H1 (cell line): Measurements from ENCODE around the gene MYO9A. TPM values are rescaled to one million over a fixed set of nuclear protein-coding genes. Genes with fewer than 3 reads are reported as not detected.
"Not testable (repeated sequence)": the region's sequence is repeated elsewhere in the genome, so short reads cannot be mapped to it uniquely, and the experiment has no call there.

Source experiments
- CTCF ChIA-PET: fragments of 300-600 bp; sonication (Branson Sonifier 250); formaldehyde crosslinking; loops from one replicate; lab custom pipeline; 2021; ENCODE audit not compliant: partially characterized antibody; lab: Charles Lee
- POLR2A ChIA-PET: fragments of 300-600 bp; sonication (Branson Sonifier 250); formaldehyde crosslinking; loops from one replicate; lab custom pipeline; 2021; ENCODE audit warnings: inconsistent platforms; ENCODE audit not compliant: partially characterized antibody; lab: Charles Lee
- DNase-seq, 2 experiments: peaks; one replicate each; pipeline versions ENCODE4 v3.0.0 to v3.0.0-alpha.2; 2010 to 2022; ENCODE audit warnings: low spot score in 2 of 2, low read depth in 1 of 2, mixed read lengths in 1 of 2
- FAIRE-seq: peaks from 2 replicates; lab custom pipeline; 2011; peaks lifted over from hg19 to GRCh38; lab: Jason Lieb, UNC
- H2AFZ ChIP-seq: 2 replicates; pipeline ENCODE4 v1.8.1; 2012; ENCODE audit warnings: low read length, inconsistent platforms
- H2AK5ac ChIP-seq: 2 replicates; pipeline ENCODE4 v1.6.1; 2013; ENCODE audit warnings: low read depth, low read length
- H2BK120ac ChIP-seq: replicated peaks from 2 replicates; pipeline ENCODE3; 2013; ENCODE audit warnings: low read depth, low read length, inconsistent platforms
- H2BK12ac ChIP-seq: 2 replicates; pipeline ENCODE4 v1.6.1; 2013; ENCODE audit warnings: low read depth, low read length
- H2BK15ac ChIP-seq: 2 replicates; pipeline ENCODE4 v1.6.1; 2013; ENCODE audit warnings: low read length
- H2BK20ac ChIP-seq: 2 replicates; pipeline ENCODE4 v1.6.1; 2013; ENCODE audit warnings: low read length
- H2BK5ac ChIP-seq: 2 replicates; pipeline ENCODE4 v1.6.1; 2013; ENCODE audit warnings: low read depth, low read length
- H3K14ac ChIP-seq: 2 replicates; pipeline ENCODE4 v1.6.1; 2013; ENCODE audit warnings: inconsistent platforms; ENCODE audit not compliant: insufficient read length
- H3K18ac ChIP-seq: 2 replicates; pipeline ENCODE4 v1.6.1; 2013; ENCODE audit warnings: low read length; ENCODE audit errors: extremely low read depth
- H3K23ac ChIP-seq: 2 replicates; pipeline ENCODE4 v1.6.1; 2013; ENCODE audit warnings: inconsistent platforms; ENCODE audit not compliant: insufficient read length
- H3K23me2 ChIP-seq: 2 replicates; pipeline ENCODE4 v1.6.1; 2013; ENCODE audit warnings: low read depth, low read length
- H3K27ac ChIP-seq: 2 replicates; pipeline ENCODE4 v1.6.1; 2011; ENCODE audit warnings: low read depth, low read length, inconsistent platforms
- H3K27me3 ChIP-seq, 4 experiments: replicated peaks in 1 of 4; 1 replicate in 1 of 4; 2 replicates in 3 of 4; pipeline versions ENCODE4 v1.6.1 to v1.8.1; 2011 to 2013; ENCODE audit warnings: low read length in 3 of 4, mild to moderate bottlenecking in 3 of 4, inconsistent platforms in 2 of 4, mixed read lengths in 2 of 4, moderate library complexity in 1 of 4; ENCODE audit not compliant: control insufficient read depth in 3 of 4, insufficient read depth in 3 of 4; ENCODE audit errors: extremely low read depth in 1 of 4
- H3K36me3 ChIP-seq, 4 experiments: 2 replicates each; pipeline versions ENCODE4 v1.6.1 to v1.8.1; 2011 to 2013; ENCODE audit warnings: mild to moderate bottlenecking in 4 of 4, low read length in 3 of 4, moderate library complexity in 2 of 4, control low read depth in 1 of 4, inconsistent platforms in 1 of 4; ENCODE audit not compliant: insufficient read depth in 4 of 4, control insufficient read depth in 2 of 4
- H3K4ac ChIP-seq: replicated peaks from 2 replicates; pipeline ENCODE3; 2013; ENCODE audit warnings: low read length, low read depth, mixed read lengths, inconsistent platforms; ENCODE audit not compliant: insufficient read length
- H3K4me1 ChIP-seq, 4 experiments: replicated peaks in 1 of 4; 1 replicate in 1 of 4; 2 replicates in 3 of 4; pipeline versions ENCODE4 v1.6.1 to v1.8.1; 2011 to 2013; ENCODE audit warnings: low read length in 3 of 4, inconsistent platforms in 2 of 4, mixed read lengths in 1 of 4; ENCODE audit not compliant: insufficient read depth in 4 of 4, control insufficient read depth in 3 of 4
- H3K4me2 ChIP-seq, 2 experiments: 2 replicates each; pipeline versions ENCODE4 v1.6.1 to v1.8.1; 2011 to 2013; ENCODE audit warnings: low read depth in 2 of 2, low read length in 2 of 2, control low read depth in 1 of 2, inconsistent platforms in 1 of 2, mild to moderate bottlenecking in 1 of 2; ENCODE audit not compliant: insufficient read depth in 1 of 2
- H3K4me3 ChIP-seq, 4 experiments: fragments of 200-600, 300-600 bp in 1 of 4; sonication (generic), shearing (Covaris generic), sonication (Bioruptor Twin) in 1 of 4; 2 replicates each; pipeline versions ENCODE4 v1.5.1 to v1.8.1; 2011 to 2016; ENCODE audit warnings: low read length in 4 of 4, low read depth in 3 of 4, control low read depth in 2 of 4, inconsistent platforms in 2 of 4, mild to moderate bottlenecking in 2 of 4, mixed read lengths in 1 of 4, moderate library complexity in 1 of 4; ENCODE audit not compliant: insufficient read depth in 2 of 4; ENCODE audit errors: extremely low read depth in 1 of 4
- H3K56ac ChIP-seq: replicated peaks from 2 replicates; pipeline ENCODE3; 2013; ENCODE audit warnings: low read depth, mild to moderate bottlenecking, mixed read lengths, low read length, inconsistent platforms; ENCODE audit not compliant: insufficient read length
- H3K79me1 ChIP-seq: 2 replicates; pipeline ENCODE4 v1.6.1; 2013; ENCODE audit warnings: low read depth, low read length, control low read depth
- H3K79me2 ChIP-seq, 2 experiments: 2 replicates each; pipeline versions ENCODE4 v1.6.1 to v1.8.1; 2012 to 2013; ENCODE audit warnings: low read length in 2 of 2, mild to moderate bottlenecking in 2 of 2, inconsistent platforms in 1 of 2; ENCODE audit not compliant: insufficient read depth in 2 of 2, control insufficient read depth in 1 of 2
- H3K9ac ChIP-seq, 4 experiments: replicated peaks in 1 of 4; 1 replicate in 1 of 4; 2 replicates in 3 of 4; pipeline versions ENCODE4 v1.6.1 to v1.8.1; 2011 to 2013; ENCODE audit warnings: low read depth in 3 of 4, low read length in 3 of 4, control low read depth in 2 of 4, mild to moderate bottlenecking in 2 of 4, moderate library complexity in 2 of 4, inconsistent platforms in 1 of 4; ENCODE audit errors: extremely low read depth in 1 of 4
- H3K9me3 ChIP-seq, 2 experiments: 2 replicates each; pipeline versions ENCODE4 v1.6.1 to v1.8.1; 2012 to 2013; ENCODE audit warnings: mild to moderate bottlenecking in 2 of 2, moderate library complexity in 2 of 2, control low read depth in 1 of 2, inconsistent platforms in 1 of 2, low read depth in 1 of 2, low read length in 1 of 2, mixed read lengths in 1 of 2; ENCODE audit not compliant: insufficient read depth in 2 of 2
- H4K20me1 ChIP-seq, 2 experiments: replicated peaks in 1 of 2; 2 replicates each; pipeline versions ENCODE3 to v1.8.1; 2011 to 2013; ENCODE audit warnings: inconsistent platforms in 2 of 2, low read length in 2 of 2, mild to moderate bottlenecking in 1 of 2; ENCODE audit not compliant: insufficient read depth in 2 of 2, control insufficient read depth in 1 of 2
- H4K5ac ChIP-seq: 2 replicates; pipeline ENCODE4 v1.6.1; 2013; ENCODE audit warnings: low read length, low read depth, mixed read lengths, inconsistent platforms; ENCODE audit not compliant: insufficient read length
- H4K8ac ChIP-seq: 2 replicates; pipeline ENCODE4 v1.8.0; 2013; ENCODE audit warnings: mild to moderate bottlenecking, moderate library complexity, low read length, inconsistent platforms; ENCODE audit not compliant: insufficient read depth; ENCODE audit errors: extremely low read depth
- H4K91ac ChIP-seq: replicated peaks from 2 replicates; pipeline ENCODE3; 2013; ENCODE audit warnings: low read length, mixed read lengths, inconsistent platforms; ENCODE audit not compliant: insufficient read length
- WGBS, 2 experiments: shearing (Covaris generic) in 1 of 2; methylation state at CpG; one replicate each; pipeline versions ENCODE4 v1.1.6 to v1.1.7; 2013 to 2015; ENCODE audit warnings: low lambda C conversion rate in 2 of 2, mixed read lengths in 2 of 2, inconsistent platforms in 1 of 2, low coverage in 1 of 2, missing lambda C conversion rate in 1 of 2; ENCODE audit not compliant: insufficient replicate concordance in 2 of 2, insufficient coverage in 1 of 2, insufficient read length in 1 of 2; ENCODE audit errors: extremely low coverage in 1 of 2, missing lambda C conversion rate in 1 of 2; 5-methylcytosine and 5-hydroxymethylcytosine counted together
- polyA plus RNA-seq, 7 experiments: library from polyadenylated mRNA; depleted of rRNA in 3 of 7; stranded (reverse) in 5 of 7; unstranded in 2 of 7; fragments of >200 nt in 5 of 7; fragments of 200-250 nt in 2 of 7; gene quantifications; 1 replicate in 5 of 7; 2 replicates in 1 of 7; 4 replicates in 1 of 7; pipeline versions ENCODE4 v1.2.1 to v1.2.3, GENCODE V29; 2011 to 2013; ENCODE audit warnings: missing spikeins in 2 of 7, mixed read lengths in 2 of 7
- total RNA-seq: library from RNA; stranded (reverse); fragmentation: NEBNext Ultra II Directional; extraction: Animal tissue kit (Norgen Biotek cat#: 25700); gene quantifications from 2 replicates; pipeline ENCODE4 v1.2.1, GENCODE V29; 2021

Gene MYO9A
- total and polyA plus RNA-seq, 2 of the 8 experiments (the other 6 are each of a cell fraction or from before 2014, with no cell fraction given): 3.9 to 26.0 TPM

DNA sequence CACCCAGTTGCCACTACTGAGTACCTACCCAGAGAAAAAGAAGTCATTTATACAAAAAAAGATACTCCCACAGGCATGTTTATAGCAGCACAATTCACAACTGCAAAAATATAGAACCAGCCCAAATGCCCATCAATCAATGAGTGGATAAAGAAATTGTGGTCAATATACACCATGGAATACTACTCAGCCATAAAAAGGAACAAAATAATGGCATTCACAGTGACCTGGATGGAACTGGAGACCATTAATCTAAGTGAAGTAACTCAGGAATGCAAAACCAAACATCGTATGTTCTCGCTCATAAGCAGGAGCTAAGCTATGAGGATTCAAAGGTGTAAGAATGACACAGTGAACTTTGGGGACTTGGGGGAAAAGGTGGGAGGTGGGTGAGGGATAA is 61.7 kb downstream of the MYO9A start:
- H3K79me1 ChIP-seq, H3K27me3 ChIP-seq, H2BK5ac ChIP-seq, H3K36me3 ChIP-seq, H3K56ac ChIP-seq, H2AK5ac ChIP-seq, H3K14ac ChIP-seq, H3K79me2 ChIP-seq, H2BK15ac ChIP-seq, H2BK20ac ChIP-seq, H3K23ac ChIP-seq, H3K27ac ChIP-seq, H2AFZ ChIP-seq, H2BK120ac ChIP-seq, H3K9ac ChIP-seq, H3K23me2 ChIP-seq, H4K91ac ChIP-seq, DNase-seq, POLR2A ChIA-PET, H4K8ac ChIP-seq, H4K20me1 ChIP-seq, H4K5ac ChIP-seq, H3K4me3 ChIP-seq, H3K4me2 ChIP-seq, FAIRE-seq, H2BK12ac ChIP-seq, H3K18ac ChIP-seq, H3K4ac ChIP-seq: not testable (repeated sequence)
- CTCF ChIA-PET: interaction anchor here (0.6 to 1.2 kb wide), 2 partner anchors 12 to 13 kb away, joined by 3 to 4 read pairs; no protein-coding TSS in a partner anchor
- WGBS, 2 experiments: 100% methylated on average over 2 of the region's 2 CpGs; no CpG with 5 or more reads in 1 of the 2 experiments
- peaks cover 0 to 11% (median 8%) of the 10 kb centered on the region in 4 experiments; a peak in 4 of 7 replicates for H3K4me1 ChIP-seq
- H3K9me3 ChIP-seq: peaks cover 4 to 13% of the 10 kb centered on the region in 2 experiments; a peak in 2 of 4 replicates

GRCh38 chr15:72053297-72053696 is 64.7 kb downstream of the MYO9A start:
- H3K4me3 ChIP-seq, H2BK5ac ChIP-seq, POLR2A ChIA-PET, H4K5ac ChIP-seq, H2AFZ ChIP-seq, H2BK12ac ChIP-seq, H2BK15ac ChIP-seq, H3K27me3 ChIP-seq, H4K20me1 ChIP-seq, H3K23ac ChIP-seq, H3K23me2 ChIP-seq, H2AK5ac ChIP-seq, H3K79me1 ChIP-seq, DNase-seq, H2BK120ac ChIP-seq, H4K8ac ChIP-seq, H3K79me2 ChIP-seq, H3K4me2 ChIP-seq, H3K56ac ChIP-seq, H3K4ac ChIP-seq, H2BK20ac ChIP-seq, H3K9ac ChIP-seq, FAIRE-seq, H3K14ac ChIP-seq, H3K18ac ChIP-seq, H4K91ac ChIP-seq, H3K27ac ChIP-seq, H3K36me3 ChIP-seq, H3K4me1 ChIP-seq: not testable (repeated sequence)
- 90% methylated on average over 7 of the region's 7 CpGs; no CpG with 5 or more reads in 1 of the 2 experiments for WGBS, 2 experiments
- peaks cover 4 to 15% of the 10 kb centered on the region in 2 experiments; a peak in 2 of 4 replicates for H3K9me3 ChIP-seq
- CTCF ChIA-PET: interaction anchor here (0.6 kb wide), 1 partner anchor 157 kb away, joined by 3 read pairs; no protein-coding TSS in a partner anchor
